22Rv1 (cell line): ENCODE data around the gene RAD51.

Experiments used
- H3K27ac ChIP-seq: fragments of 450-650 bp; 2 replicates; pipeline ENCODE4 v1.5.1; 2017
- CTCF ChIP-seq: fragments of 450-650 bp; IDR thresholded peaks from 2 replicates; pipeline ENCODE4 v1.5.1; 2017; ENCODE audit warnings: mild to moderate bottlenecking
- ZFX ChIP-seq: fragments of 450-650 bp; IDR thresholded peaks from 2 replicates; pipeline ENCODE4 v1.6.1; 2017; ENCODE audit warnings: antibody characterized with exemption, borderline replicate concordance

The RAD51 gene

GRCh38 chr15:40762919-40763800 lies 68.2 kb downstream of the RAD51 start:
- peak overlapping the region; percentile 100 for H3K27ac ChIP-seq
- TF ChIP-seq ZFX, result no peak
- TF ChIP-seq CTCF, result no peak

GRCh38 chr15:40763801-40764628 lies 69.0 kb downstream of the RAD51 start, which contains the start of gene GCHFR:
Gene GCHFR, plus strand, starts transcription at chr15:40764068. Its CDS starts 113 bp downstream, at chr15:40764181.
- peak within 1 kb of the TSS; percentile 100 for H3K27ac ChIP-seq
- TF ChIP-seq ZFX (no peak), CTCF (peak; percentile 72)

- peak overlapping the region; percentile 100 for H3K27ac ChIP-seq
- TF ChIP-seq CTCF, result no peak
- no peak for TF ChIP-seq ZFX
Measured at GRCh38 chr15:40764629-40765103, 69.7 kb downstream of the RAD51 start.

- TF ChIP-seq CTCF (no peak), ZFX (no peak)
- H3K27ac ChIP-seq, result peak overlapping the region; percentile 100
Measured at GRCh38 chr15:40766194-40766815, 71.3 kb downstream of the RAD51 start.

- peak overlapping the region; percentile 100 for H3K27ac ChIP-seq
- TF ChIP-seq ZFX (no peak), CTCF (no peak)
Measured at GRCh38 chr15:40766906-40767837, 72.2 kb downstream of the RAD51 start.

- peak overlapping the region; percentile 33; the same call in 1 of the 2 replicates for H3K27ac ChIP-seq
- no peak for TF ChIP-seq CTCF
- TF ChIP-seq ZFX, result no peak
Measured at GRCh38 chr15:40767838-40768500, 73.0 kb downstream of the RAD51 start.
